NCI-H748 treated with DMSO at 0.1 percent for 48 hours (cell line): ENCODE results near the gene ZNF316.

Experiments used
- DNase-seq: peaks from one replicate; lab custom pipeline; 2025; lab: John Stamatoyannopoulos, UW

ZNF316 gene

GRCh38 chr7:6691609-6692106 is 54.5 kb downstream of the ZNF316 start:
- DNase-seq = no peak

- DNase-seq = no peak
These were observed 63.7 kb downstream of the ZNF316 start for GRCh38 chr7:6700793-6701192.

GRCh38 chr7:6701860-6702259 is 64.7 kb downstream of the ZNF316 start:
- no peak for DNase-seq
